IMR-90 (cell line): ENCODE data around the gene PLA2G12B. TPM values are rescaled to one million over a fixed set of nuclear protein-coding genes. Genes with fewer than 3 reads are reported as not detected.
"Not testable (repeated sequence)": the region's sequence is repeated elsewhere in the genome, so short reads cannot be mapped to it uniquely, and the experiment has no call there.

Source experiments
- ATAC-seq: fragments of 200-7000 bp; cut with Tn5 transposase; 2 replicates; pipeline ENCODE4 v1.9.1; 2020; ENCODE audit warnings: low read depth, mild to moderate bottlenecking, moderate library complexity
- BruUV-seq: library from RNA; stranded (reverse); fragments of 400-500 nt; replicated peaks from 2 replicates; lab custom pipeline; 2021; lab: Mats Ljungman, UMichigan
- CTCF ChIA-PET: fragments of 300-600 bp; formaldehyde crosslinking; extraction: SDS; loops from one replicate; lab custom pipeline; 2021; ENCODE audit warnings: antibody characterized with exemption; lab: Yijun Ruan, JAX
- POLR2A ChIA-PET: fragments of 300-600 bp; sonication (Branson Sonifier 250); formaldehyde crosslinking; loops from one replicate; lab custom pipeline; 2022; ENCODE audit warnings: antibody characterized with exemption; ENCODE audit not compliant: unreplicated experiment; lab: Charles Lee
- DNase-seq: peaks from one replicate; pipeline ENCODE4 v3.0.0; 2013
- H2AFZ ChIP-seq: replicated peaks from 2 replicates; pipeline ENCODE3; 2013; ENCODE audit warnings: low read length, mild to moderate bottlenecking; ENCODE audit not compliant: poor library complexity
- H2AK5ac ChIP-seq: 2 replicates; pipeline ENCODE4 v1.6.1; 2013; ENCODE audit warnings: low read depth, low read length, inconsistent platforms
- H2AK9ac ChIP-seq: replicated peaks from 2 replicates; pipeline ENCODE3; 2013; ENCODE audit warnings: mild to moderate bottlenecking, low read depth, low read length, moderate library complexity; ENCODE audit not compliant: poor library complexity
- H2BK120ac ChIP-seq: 2 replicates; pipeline ENCODE4 v1.6.1; 2013; ENCODE audit warnings: low read depth, low read length, inconsistent platforms
- H2BK15ac ChIP-seq: 3 replicates; pipeline ENCODE4 v1.6.1; 2013; ENCODE audit warnings: low read depth, low read length, inconsistent platforms
- H2BK20ac ChIP-seq: 2 replicates; pipeline ENCODE4 v1.6.1; 2013; ENCODE audit warnings: low read depth, mild to moderate bottlenecking, inconsistent platforms, low read length, moderate library complexity
- H2BK5ac ChIP-seq: 2 replicates; pipeline ENCODE4 v1.6.1; 2013; ENCODE audit warnings: mild to moderate bottlenecking, low read depth, low read length, inconsistent platforms; ENCODE audit not compliant: poor library complexity, severe bottlenecking
- H3K14ac ChIP-seq: replicated peaks from 2 replicates; pipeline ENCODE4 v1.6.1; 2013; ENCODE audit warnings: low read depth, low read length, inconsistent platforms
- H3K18ac ChIP-seq: 2 replicates; pipeline ENCODE4 v1.6.1; 2013; ENCODE audit warnings: low read depth, low read length, control low read depth
- H3K23ac ChIP-seq: 2 replicates; pipeline ENCODE4 v1.6.1; 2013; ENCODE audit warnings: low read depth, low read length, inconsistent platforms
- H3K27ac ChIP-seq: 2 replicates; pipeline ENCODE4 v1.5.1; 2013; ENCODE audit warnings: mild to moderate bottlenecking, control low read depth, low read length; ENCODE audit not compliant: insufficient read depth
- H3K27me3 ChIP-seq: 2 replicates; pipeline ENCODE4 v1.6.1; 2013; ENCODE audit warnings: low read length; ENCODE audit not compliant: control insufficient read depth, insufficient read depth
- H3K36me3 ChIP-seq: 2 replicates; pipeline ENCODE4 v1.6.1; 2013; ENCODE audit warnings: low read length, mixed read lengths; ENCODE audit not compliant: control insufficient read depth, insufficient read depth
- H3K4ac ChIP-seq: 2 replicates; pipeline ENCODE4 v1.6.1; 2013; ENCODE audit warnings: low read depth, low read length, inconsistent platforms
- H3K4me1 ChIP-seq: 2 replicates; pipeline ENCODE4 v1.6.1; 2013; ENCODE audit warnings: low read length, mixed read lengths; ENCODE audit not compliant: control insufficient read depth, insufficient read depth
- H3K4me2 ChIP-seq: 2 replicates; pipeline ENCODE4 v1.6.1; 2013; ENCODE audit warnings: low read depth, mild to moderate bottlenecking, control low read depth, low read length, moderate library complexity
- H3K4me3 ChIP-seq: 2 replicates; pipeline ENCODE4 v1.5.1; 2013; ENCODE audit warnings: low read depth, mild to moderate bottlenecking, control low read depth, low read length, moderate library complexity; ENCODE audit not compliant: insufficient read depth
- H3K56ac ChIP-seq: 2 replicates; pipeline ENCODE4 v1.6.1; 2013; ENCODE audit warnings: low read length, inconsistent platforms; ENCODE audit not compliant: insufficient read depth; ENCODE audit errors: extremely low read depth
- H3K79me1 ChIP-seq, 2 experiments: 2 replicates each; pipeline ENCODE4 v1.6.1; 2013; ENCODE audit warnings: low read length in 2 of 2, inconsistent platforms in 1 of 2, low read depth in 1 of 2
- H3K9ac ChIP-seq: 2 replicates; pipeline ENCODE4 v1.6.1; 2013; ENCODE audit warnings: low read depth, low read length, control low read depth
- H3K9me1 ChIP-seq: 2 replicates; pipeline ENCODE4 v1.6.1; 2013; ENCODE audit warnings: low read length, inconsistent platforms; ENCODE audit not compliant: insufficient read depth
- H3K9me3 ChIP-seq: 2 replicates; pipeline ENCODE4 v1.6.1; 2013; ENCODE audit warnings: low read length; ENCODE audit not compliant: control insufficient read depth, insufficient read depth
- H4K20me1 ChIP-seq: 2 replicates; pipeline ENCODE4 v1.6.1; 2013; ENCODE audit warnings: low read length, inconsistent platforms; ENCODE audit not compliant: insufficient read depth
- H4K5ac ChIP-seq: 2 replicates; pipeline ENCODE4 v1.6.1; 2013; ENCODE audit warnings: mild to moderate bottlenecking, low read depth, low read length, control low read depth
- H4K8ac ChIP-seq, 2 experiments: 2 replicates each; pipeline ENCODE4 v1.6.1; 2013; ENCODE audit warnings: low read depth in 2 of 2, low read length in 2 of 2, control low read depth in 1 of 2, inconsistent platforms in 1 of 2
- H4K91ac ChIP-seq: 2 replicates; pipeline ENCODE4 v1.6.1; 2013; ENCODE audit warnings: low read depth, low read length, inconsistent platforms; ENCODE audit not compliant: insufficient read depth
- POLR2A ChIP-seq: IDR thresholded peaks from 2 replicates; pipeline ENCODE4 v1.6.1; 2012; ENCODE audit warnings: mild to moderate bottlenecking, low read depth, low read length
- WGBS, 2 experiments: methylation state at CpG; one replicate each; pipeline versions ENCODE4 v1.1.5 to v1.1.7; 2013; ENCODE audit warnings: missing lambda C conversion rate in 2 of 2; ENCODE audit not compliant: insufficient read length in 1 of 2; ENCODE audit errors: extremely low coverage in 2 of 2; 5-methylcytosine and 5-hydroxymethylcytosine counted together
- dilution Hi-C: fragments of 300-500 bp; cut with HindIII; formaldehyde crosslinking; loops from one replicate; pipeline ENCODE4 v1.14.3; 2018; ENCODE audit warnings: low sequenced_read_pairs; ENCODE audit not compliant: unreplicated experiment
- in situ Hi-C: fragments of 300-500 bp; cut with MboI; formaldehyde crosslinking; loops from 3 replicates; pipeline ENCODE4 v1.14.3; 2019; ENCODE audit warnings: low sequenced_read_pairs, inconsistent platforms, mixed read lengths
- intact Hi-C: fragments of 100-400 bp; cut with micrococcal nuclease; formaldehyde crosslinking; loops from 2 replicates; pipeline ENCODE4 v1.10.0; 2022
- polyA plus RNA-seq, 3 experiments: library from polyadenylated mRNA; depleted of rRNA; stranded (reverse); fragments of >200 nt; gene quantifications; 2 replicates each; pipeline ENCODE4 v1.2.3, GENCODE V29; 2012; ENCODE audit warnings: low replicate concordance in 1 of 3
- total RNA-seq: library from RNA; depleted of rRNA; stranded (reverse); fragments of >200 nt; gene quantifications from 2 replicates; pipeline ENCODE4 v1.2.3, GENCODE V29; 2012

The PLA2G12B gene
- total and polyA plus RNA-seq, 2 of the 4 experiments (the other 2 are of a cell fraction): not detected

DNA sequence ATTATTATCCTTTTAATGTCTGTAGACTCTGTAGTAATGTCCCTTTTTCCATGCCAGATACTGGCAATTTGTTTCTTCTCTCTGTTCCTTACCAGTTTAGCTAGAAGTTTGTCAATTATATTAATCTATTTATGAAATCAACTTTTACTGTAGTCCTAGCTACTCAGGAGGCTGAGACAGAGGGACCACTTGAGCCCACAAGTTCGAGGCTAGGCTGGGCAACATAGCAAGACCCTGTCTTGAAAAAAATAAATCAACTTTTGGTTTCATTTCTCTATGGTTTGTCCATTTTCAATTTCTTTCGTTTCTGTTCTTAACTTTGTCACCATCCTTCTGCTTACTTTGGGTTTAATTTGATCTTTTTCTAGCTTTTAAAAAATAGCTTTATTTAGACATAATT, 42.5 kb upstream of the PLA2G12B start:
- H2AK5ac ChIP-seq: no peak overlapping the region
- ATAC-seq: no peak
- peaks cover 2% of the 10 kb centered on the region; the same call in 1 of the 2 replicates for H3K9me1 ChIP-seq
- no peak for DNase-seq
- peaks cover 2% of the 10 kb centered on the region; the same call in 1 of the 2 replicates for H3K4me1 ChIP-seq
- WGBS, 2 experiments: no CpG with 5 or more reads among the region's 2 CpGs
- H3K9me3 ChIP-seq: no peaks in the 10 kb centered on the region
- no TSS peak for BruUV-seq
- H3K27ac ChIP-seq: no peak overlapping the region
- ChIA-PET POLR2A (no interaction called here), CTCF (no interaction called here)
- H3K9ac ChIP-seq: no peak overlapping the region
- H2BK120ac ChIP-seq: no peak overlapping the region
- no peak for TF ChIP-seq POLR2A
- H2AFZ ChIP-seq: no peak overlapping the region
- H3K14ac ChIP-seq: no peak overlapping the region
- H2BK5ac ChIP-seq: no peak overlapping the region
- H3K56ac ChIP-seq: no peak overlapping the region
- no peaks in the 10 kb centered on the region for H3K27me3 ChIP-seq
- no peak overlapping the region for H2BK15ac ChIP-seq
- no peaks in the 10 kb centered on the region for H3K79me1 ChIP-seq
- no peak overlapping the region for H4K8ac ChIP-seq
- no peak overlapping the region for H3K4me2 ChIP-seq
- H4K5ac ChIP-seq: no peak overlapping the region
- intact Hi-C loops (no loop called here), in situ Hi-C loops (no loop called here), dilution Hi-C loops (no loop called here)
- H4K20me1 ChIP-seq: no peaks in the 10 kb centered on the region; the same call in 1 of the 2 replicates
- no peak overlapping the region for H3K4ac ChIP-seq
- H3K4me3 ChIP-seq: no peak overlapping the region
- no peak overlapping the region for H4K91ac ChIP-seq
- H2AK9ac ChIP-seq: no peak overlapping the region
- no peak overlapping the region for H2BK20ac ChIP-seq
- H3K18ac ChIP-seq: no peak overlapping the region
- H3K23ac ChIP-seq: no peak overlapping the region
- H3K36me3 ChIP-seq: peaks cover 6% of the 10 kb centered on the region

DNA sequence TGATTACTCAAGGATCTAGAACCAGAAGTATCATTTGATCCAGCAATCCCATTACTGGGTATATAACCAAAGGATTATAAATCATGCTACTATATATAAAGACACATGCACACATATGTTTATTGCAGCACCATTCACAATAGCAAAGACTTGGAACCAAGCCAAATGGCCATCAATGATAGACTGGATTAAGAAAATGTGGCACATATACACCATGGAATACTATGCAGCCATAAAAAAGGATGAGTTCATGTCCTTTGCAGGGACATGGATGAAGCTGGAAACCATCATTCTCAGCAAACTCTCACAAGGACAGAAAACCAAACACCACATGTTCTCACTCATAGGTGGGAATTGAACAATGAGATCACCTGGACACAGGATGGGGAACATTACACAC, 40.9 kb upstream of the PLA2G12B start:
- H3K27me3 ChIP-seq, intact Hi-C loops, dilution Hi-C loops, POLR2A ChIA-PET, in situ Hi-C loops, H3K4me2 ChIP-seq, H3K9me3 ChIP-seq, H3K4me3 ChIP-seq, CTCF ChIA-PET, H4K20me1 ChIP-seq, H3K23ac ChIP-seq, H2BK5ac ChIP-seq, H2AFZ ChIP-seq, H3K4me1 ChIP-seq, H4K8ac ChIP-seq, H3K4ac ChIP-seq, H2AK9ac ChIP-seq, ATAC-seq, H2BK120ac ChIP-seq, H3K36me3 ChIP-seq, H3K9ac ChIP-seq, H3K9me1 ChIP-seq, H4K91ac ChIP-seq, H3K56ac ChIP-seq, H2AK5ac ChIP-seq, H3K27ac ChIP-seq, H2BK20ac ChIP-seq, H3K18ac ChIP-seq, BruUV-seq, H2BK15ac ChIP-seq, H3K79me1 ChIP-seq, H3K14ac ChIP-seq, H4K5ac ChIP-seq, DNase-seq: not testable (repeated sequence)
